Measurements from ENCODE around the gene TOP2B.

The TOP2B gene

GRCh38 chr3:25578059-25578458 is 86.6 kb downstream of the TOP2B start:
- no peaks in the 10 kb centered on the region for H3K9me3 ChIP-seq (ENCODE audit: control insufficient read depth, low read length)
- no peaks in the 10 kb centered on the region for H3K4me1 ChIP-seq
- no peaks in the 10 kb centered on the region for H3K36me3 ChIP-seq (ENCODE audit: control insufficient read depth, insufficient read depth, low read length)
- no peaks in the 10 kb centered on the region for H3K27me3 ChIP-seq (ENCODE audit: control insufficient read depth, insufficient read depth, low read length)
- H3K4me2 ChIP-seq (ENCODE audit: low read length) = no peak overlapping the region
- no peak overlapping the region for H3K27ac ChIP-seq
- H3K79me2 ChIP-seq = no peaks in the 10 kb centered on the region
- H2AFZ ChIP-seq = no peak overlapping the region
- TF ChIP-seq CTCF (IDR thresholded peaks at IDR 0.05) = no peak
- no peak overlapping the region for H3K4me3 ChIP-seq (ENCODE audit: low read depth, low read length)
- H3K9ac ChIP-seq = no peak overlapping the region

GRCh38 chr3:25576831-25577454 is 87.8 kb downstream of the TOP2B start:
- no peaks in the 10 kb centered on the region for H3K79me2 ChIP-seq
- no peaks in the 10 kb centered on the region for H3K9me3 ChIP-seq (ENCODE audit: control insufficient read depth, low read length)
- no peak overlapping the region for H3K27ac ChIP-seq
- H3K4me1 ChIP-seq = no peaks in the 10 kb centered on the region
- no peak overlapping the region for H3K9ac ChIP-seq
- no peak for TF ChIP-seq CTCF (IDR thresholded peaks at IDR 0.05)
- H3K4me3 ChIP-seq (ENCODE audit: low read depth, low read length) = no peak overlapping the region
- H3K4me2 ChIP-seq (ENCODE audit: low read length) = no peak overlapping the region
- H3K27me3 ChIP-seq (ENCODE audit: control insufficient read depth, insufficient read depth, low read length) = no peaks in the 10 kb centered on the region
- H3K36me3 ChIP-seq (ENCODE audit: control insufficient read depth, insufficient read depth, low read length) = no peaks in the 10 kb centered on the region
- no peak overlapping the region for H2AFZ ChIP-seq

GRCh38 chr3:25576146-25576545 is 88.6 kb downstream of the TOP2B start:
- Histone ChIP-seq H2AFZ (no peak overlapping the region), H3K4me3 (ENCODE audit: low read depth, low read length) (no peak overlapping the region), H3K9ac (no peak overlapping the region)

GRCh38 chr3:25575001-25575400 is 89.7 kb downstream of the TOP2B start:
- no peaks in the 10 kb centered on the region for H3K79me2 ChIP-seq
- H3K4me3 ChIP-seq (ENCODE audit: low read depth, low read length) = no peak overlapping the region
- no peaks in the 10 kb centered on the region for H3K36me3 ChIP-seq (ENCODE audit: control insufficient read depth, insufficient read depth, low read length)
- H3K4me2 ChIP-seq (ENCODE audit: low read length) = no peak overlapping the region
- no peak overlapping the region for H3K27ac ChIP-seq
- H2AFZ ChIP-seq = no peak overlapping the region
- no peaks in the 10 kb centered on the region for H3K4me1 ChIP-seq
- H3K9ac ChIP-seq = no peak overlapping the region
- TF ChIP-seq CTCF (IDR thresholded peaks at IDR 0.05) = no peak
- no peaks in the 10 kb centered on the region for H3K9me3 ChIP-seq (ENCODE audit: control insufficient read depth, low read length)
- H3K27me3 ChIP-seq (ENCODE audit: control insufficient read depth, insufficient read depth, low read length) = no peaks in the 10 kb centered on the region

More at GRCh38 chr3:25576146-25576545, 88.6 kb downstream of the TOP2B start:
- Histone ChIP-seq H3K9me3 (ENCODE audit: control insufficient read depth, low read length) (no peaks in the 10 kb centered on the region), H3K4me2 (ENCODE audit: low read length) (no peak overlapping the region), H3K27me3 (ENCODE audit: control insufficient read depth, insufficient read depth, low read length) (no peaks in the 10 kb centered on the region), H3K27ac (no peak overlapping the region), H3K79me2 (no peaks in the 10 kb centered on the region), H3K4me1 (no peaks in the 10 kb centered on the region), H3K36me3 (ENCODE audit: control insufficient read depth, insufficient read depth, low read length) (no peaks in the 10 kb centered on the region)
- TF ChIP-seq CTCF (IDR thresholded peaks at IDR 0.05) = no peak

- TF ChIP-seq CTCF (IDR thresholded peaks at IDR 0.05) = no peak
These were observed 90.4 kb downstream of the TOP2B start for GRCh38 chr3:25574172-25574765.

More at GRCh38 chr3:25574172-25574765, 90.4 kb downstream of the TOP2B start:
- Histone ChIP-seq H3K4me3 (ENCODE audit: low read depth, low read length) (no peak overlapping the region), H3K9ac (no peak overlapping the region), H3K4me2 (ENCODE audit: low read length) (no peak overlapping the region), H3K4me1 (no peaks in the 10 kb centered on the region), H3K27ac (no peak overlapping the region), H3K79me2 (no peaks in the 10 kb centered on the region), H3K9me3 (ENCODE audit: control insufficient read depth, low read length) (no peaks in the 10 kb centered on the region), H3K27me3 (ENCODE audit: control insufficient read depth, insufficient read depth, low read length) (no peaks in the 10 kb centered on the region), H2AFZ (no peak overlapping the region), H3K36me3 (ENCODE audit: control insufficient read depth, insufficient read depth, low read length) (no peaks in the 10 kb centered on the region)

Data from parathyroid adenoma (tissue), 2 donors.